Testis (tissue), 2 donors: ENCODE results near the gene KRT74.

Experiments used
- POLR2A ChIP-seq: fragments of 450-650 bp; IDR thresholded peaks from one replicate; pipeline ENCODE4 v1.6.1; 2017; ENCODE audit warnings: antibody characterized with exemption, mild to moderate bottlenecking, moderate library complexity
- TF ChIP-seq, protein P1 (sequence below), 3 experiments: fragments of 450-650 bp in 2 of 3; fragments of 200-600 bp in 1 of 3; sonication (generic) in 1 of 3; IDR thresholded peaks; one replicate each; pipeline ENCODE4 v1.5.1; 2016 to 2019; ENCODE audit warnings: antibody characterized with exemption in 3 of 3, mild to moderate bottlenecking in 2 of 3, moderate library complexity in 1 of 3

DNA sequence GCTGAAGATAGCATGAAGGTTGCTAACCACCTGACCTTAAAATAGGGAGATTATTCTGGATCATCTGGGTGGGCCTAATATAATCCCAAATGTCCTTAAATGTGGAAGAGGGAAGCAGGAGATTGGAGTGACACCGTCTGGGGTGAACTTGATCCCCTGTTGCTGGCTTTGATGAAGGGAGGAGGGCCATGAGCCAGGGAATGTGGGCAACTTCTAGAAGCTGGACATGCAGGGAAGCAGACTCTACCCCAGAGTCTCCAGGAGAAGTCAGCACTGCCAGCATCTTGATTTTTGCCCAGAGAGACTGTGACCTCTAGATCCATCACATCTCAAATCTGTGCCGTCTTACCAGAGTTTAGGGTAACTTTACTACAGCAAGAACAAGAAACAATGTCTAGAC, 44.2 kb downstream of the KRT74 start:
- no peak for TF ChIP-seq POLR2A
- TF ChIP-seq, protein P1, sequence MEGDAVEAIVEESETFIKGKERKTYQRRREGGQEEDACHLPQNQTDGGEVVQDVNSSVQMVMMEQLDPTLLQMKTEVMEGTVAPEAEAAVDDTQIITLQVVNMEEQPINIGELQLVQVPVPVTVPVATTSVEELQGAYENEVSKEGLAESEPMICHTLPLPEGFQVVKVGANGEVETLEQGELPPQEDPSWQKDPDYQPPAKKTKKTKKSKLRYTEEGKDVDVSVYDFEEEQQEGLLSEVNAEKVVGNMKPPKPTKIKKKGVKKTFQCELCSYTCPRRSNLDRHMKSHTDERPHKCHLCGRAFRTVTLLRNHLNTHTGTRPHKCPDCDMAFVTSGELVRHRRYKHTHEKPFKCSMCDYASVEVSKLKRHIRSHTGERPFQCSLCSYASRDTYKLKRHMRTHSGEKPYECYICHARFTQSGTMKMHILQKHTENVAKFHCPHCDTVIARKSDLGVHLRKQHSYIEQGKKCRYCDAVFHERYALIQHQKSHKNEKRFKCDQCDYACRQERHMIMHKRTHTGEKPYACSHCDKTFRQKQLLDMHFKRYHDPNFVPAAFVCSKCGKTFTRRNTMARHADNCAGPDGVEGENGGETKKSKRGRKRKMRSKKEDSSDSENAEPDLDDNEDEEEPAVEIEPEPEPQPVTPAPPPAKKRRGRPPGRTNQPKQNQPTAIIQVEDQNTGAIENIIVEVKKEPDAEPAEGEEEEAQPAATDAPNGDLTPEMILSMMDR (IDR thresholded peaks at IDR 0.05) = no peak
